ENCODE results near the gene MOV10L1.

The MOV10L1 gene

GRCh38 chr22:50208430-50208938, 118.7 kb downstream of the MOV10L1 start:
- no peak for DNase-seq

- no peak for DNase-seq
Measured at GRCh38 chr22:50208939-50209892, 119.4 kb downstream of the MOV10L1 start.

GRCh38 chr22:50209893-50210292, 120.1 kb downstream of the MOV10L1 start:
- DNase-seq, result no peak

GRCh38 chr22:50210378-50211139, 120.8 kb downstream of the MOV10L1 start:
- no peak for DNase-seq

GRCh38 chr22:50211147-50211546, 121.3 kb downstream of the MOV10L1 start:
- DNase-seq, result no peak
